Activated CD8-positive, alpha-beta memory T cell treated with anti-CD3 and anti-CD28 coated beads, Interleukin-2, amount 50 U/mL, for 1 hour (primary cell): ENCODE measurements around the gene GATB.
"Not testable (repeated sequence)": the region's sequence is repeated elsewhere in the genome, so short reads cannot be mapped to it uniquely, and the experiment has no call there.

Source experiments
- DNase-seq: peaks from one replicate; pipeline ENCODE4 v3.0.0-alpha.2; 2020; ENCODE audit errors: extremely low read depth

GATB gene

DNA sequence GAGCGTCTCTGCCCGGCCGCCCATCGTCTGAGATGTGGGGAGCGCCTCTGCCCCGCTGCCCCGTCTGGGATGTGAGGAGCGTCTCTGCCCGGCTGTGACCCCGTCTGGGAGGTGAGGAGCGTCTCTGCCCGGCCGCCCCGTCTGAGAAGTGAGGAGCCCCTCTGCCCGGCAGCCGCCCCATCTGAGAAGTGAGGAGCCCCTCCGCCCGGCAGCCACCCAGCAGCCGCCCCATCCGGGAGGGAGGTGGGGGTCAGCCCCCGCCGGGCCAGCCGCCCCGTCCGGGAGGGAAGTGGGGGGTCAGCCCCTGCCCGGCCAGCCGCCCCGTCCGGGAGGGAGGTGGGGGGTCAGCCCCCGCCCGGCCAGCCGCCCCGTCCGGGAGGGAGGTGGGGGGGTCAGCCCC is 29.1 kb downstream of the GATB start:
- DNase-seq: not testable (repeated sequence)

DNA sequence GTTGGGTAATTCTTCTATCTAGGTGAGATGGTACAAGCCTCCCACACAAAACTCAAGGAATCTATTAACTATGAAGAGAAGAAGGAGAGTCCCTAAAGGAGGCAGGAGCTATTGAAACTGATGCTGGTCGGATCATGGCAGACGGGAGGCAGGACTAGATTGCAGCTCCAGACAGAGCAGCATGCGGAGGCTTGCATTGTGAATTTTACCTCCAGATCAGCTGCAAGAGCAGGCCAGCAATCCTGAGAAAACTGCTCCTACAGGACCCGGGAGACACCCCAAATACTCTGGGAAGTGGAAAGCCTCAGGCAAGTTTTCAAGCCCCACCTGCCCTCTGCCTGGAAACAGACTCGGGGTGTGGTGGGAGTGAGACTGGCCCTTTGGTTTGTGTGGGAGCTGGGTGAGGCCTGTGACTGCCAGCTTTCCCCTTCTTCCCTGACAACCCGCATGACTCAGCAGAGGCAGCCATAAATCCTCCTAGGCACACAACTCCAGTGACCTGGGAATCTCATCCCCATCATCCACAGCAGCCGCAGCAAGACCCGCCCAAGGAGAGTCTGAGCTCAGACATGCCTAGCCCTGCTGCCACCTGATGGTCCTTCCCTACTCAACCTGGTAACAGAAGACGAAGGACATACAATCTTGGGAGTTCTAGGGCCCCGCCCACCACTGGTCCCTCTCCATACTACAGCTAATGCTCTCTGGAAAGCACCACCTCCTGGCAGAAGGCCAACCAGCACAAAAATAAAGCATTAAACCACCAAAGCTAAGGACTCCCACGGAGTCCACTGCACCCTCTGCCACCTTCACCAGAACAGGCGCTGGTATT is 30.9 kb downstream of the GATB start:
- no peak for DNase-seq

DNA sequence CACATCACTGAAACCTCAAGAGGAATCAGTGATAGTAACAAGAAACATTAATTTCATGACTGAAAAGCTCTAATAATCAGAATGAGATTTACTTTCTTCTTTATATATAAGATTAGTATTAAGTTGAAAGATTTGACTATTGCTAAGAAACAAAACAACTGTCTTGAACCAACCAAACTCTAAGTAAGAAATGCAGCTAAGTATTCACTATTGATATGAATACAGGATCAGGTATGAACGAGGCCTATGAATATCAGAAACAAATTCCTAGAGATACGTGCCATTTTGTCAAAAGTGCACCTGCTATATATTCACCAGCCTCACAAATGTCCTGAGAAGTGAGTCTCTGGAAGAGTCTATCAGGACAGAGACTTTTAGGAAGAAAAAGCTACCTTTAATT is 32.1 kb downstream of the GATB start:
- no peak for DNase-seq

DNA sequence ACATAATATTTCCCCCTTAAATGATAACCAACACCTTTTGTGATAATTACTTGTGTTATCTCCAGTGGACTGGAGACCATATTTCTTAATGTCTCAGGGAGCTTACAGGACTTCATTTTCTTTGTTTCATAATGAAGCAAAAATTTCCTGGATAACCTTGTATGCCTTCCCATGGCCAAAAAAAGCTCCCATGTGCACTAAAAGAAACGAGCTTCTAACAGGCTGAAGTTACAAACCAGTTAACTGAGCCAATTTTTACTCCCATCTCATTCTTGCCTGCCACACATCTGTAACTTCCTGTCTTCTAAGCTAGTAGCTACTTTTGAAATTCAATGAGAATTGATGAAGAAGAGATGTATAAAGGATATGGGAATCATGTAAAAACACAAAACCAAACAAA is 32.8 kb downstream of the GATB start:
- no peak for DNase-seq

DNA sequence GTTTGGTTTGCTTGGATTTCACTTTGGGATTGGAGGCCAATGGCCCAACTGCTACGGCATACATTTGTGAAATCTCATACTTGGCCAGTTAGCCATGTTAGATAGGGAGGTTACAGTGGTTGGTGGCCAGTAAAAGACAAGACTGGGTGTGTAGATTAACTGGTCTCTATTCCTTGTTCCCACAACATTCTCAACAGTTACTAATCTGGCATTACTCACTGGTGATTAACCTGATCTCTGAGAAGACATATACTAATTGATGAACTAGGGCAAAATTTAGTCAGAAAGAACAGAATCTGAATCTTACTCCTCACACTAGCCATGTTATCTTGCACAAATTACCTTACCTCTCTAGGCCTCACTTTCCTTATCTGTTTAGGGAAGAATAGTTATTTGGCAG is 33.4 kb downstream of the GATB start:
- no peak for DNase-seq

DNA sequence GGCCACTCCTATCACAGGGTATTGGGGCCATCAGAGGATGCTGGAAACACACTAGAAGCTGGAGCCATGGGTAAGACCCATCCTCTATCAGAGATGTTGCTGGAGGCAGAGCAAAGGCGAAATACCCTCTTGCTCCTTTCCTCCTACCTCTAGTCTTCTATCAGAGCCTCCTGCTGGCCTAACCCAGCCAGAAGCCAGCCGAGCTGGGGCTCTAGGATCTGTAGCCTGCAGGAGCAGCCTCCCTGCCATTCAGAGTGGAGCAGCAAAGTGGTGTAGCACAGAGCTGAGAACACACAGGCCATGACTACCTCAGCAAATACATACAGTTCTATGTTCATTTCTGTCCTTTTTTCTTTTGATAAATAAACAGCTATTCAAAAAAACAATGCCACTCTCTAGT is 35.7 kb downstream of the GATB start:
- no peak for DNase-seq

DNA sequence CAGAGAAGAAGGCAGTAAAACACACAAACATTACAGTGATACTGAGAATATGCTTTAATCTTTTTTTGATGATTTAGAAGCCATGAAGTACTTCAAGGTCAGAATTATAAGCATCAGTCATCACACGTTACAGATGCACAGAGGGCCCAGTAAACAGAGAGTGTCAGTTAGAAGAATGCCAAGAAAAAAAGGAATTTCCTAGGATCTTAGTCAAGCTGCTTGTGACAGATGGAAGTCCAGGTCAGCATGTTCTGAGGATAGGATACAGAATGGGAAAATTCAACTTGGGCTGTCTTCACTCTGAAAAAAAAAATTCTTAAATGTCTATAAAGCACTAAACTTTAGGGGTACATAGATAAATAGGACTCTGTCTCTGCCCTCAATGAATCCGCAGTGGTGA is 38.9 kb downstream of the GATB start:
- no peak for DNase-seq

DNA sequence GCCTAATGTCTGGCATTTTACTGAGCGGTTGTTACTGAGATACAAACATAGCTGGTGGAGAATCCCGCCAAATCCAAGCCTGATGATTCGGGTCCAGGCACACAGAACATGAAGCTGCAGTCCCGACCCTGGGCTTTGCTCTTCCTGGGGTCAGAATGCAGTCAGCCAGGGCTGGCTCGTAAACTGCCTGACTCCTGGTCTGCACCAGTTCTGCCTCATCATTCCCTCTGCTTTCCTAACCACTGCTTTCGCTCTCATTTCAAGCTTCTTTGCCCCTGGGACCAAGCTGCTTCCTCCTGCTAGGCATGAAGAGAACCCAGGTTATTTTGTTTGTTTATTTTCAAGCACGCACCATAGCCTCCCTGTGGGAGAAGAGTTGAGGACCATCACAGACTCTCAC is 39.3 kb downstream of the GATB start:
- no peak for DNase-seq

DNA sequence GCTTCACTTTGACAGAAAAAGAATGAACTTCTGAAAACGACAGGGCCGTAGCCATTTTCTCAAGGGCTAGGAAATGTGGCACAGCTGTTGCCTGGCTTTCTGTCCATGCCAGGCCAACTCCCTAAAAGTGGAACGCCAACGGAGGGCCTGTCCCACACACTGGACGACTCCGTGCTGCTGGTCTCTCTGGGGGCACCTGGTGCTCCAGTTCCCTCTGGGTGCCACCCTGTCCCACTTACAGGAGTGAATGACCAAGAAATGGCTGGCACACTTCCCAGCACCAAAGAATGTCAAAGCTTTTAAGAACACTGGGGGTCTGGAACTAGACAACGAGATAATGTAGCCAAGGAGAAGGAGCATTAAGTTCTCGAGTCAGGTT is 40.9 kb downstream of the GATB start:
- no peak for DNase-seq

DNA sequence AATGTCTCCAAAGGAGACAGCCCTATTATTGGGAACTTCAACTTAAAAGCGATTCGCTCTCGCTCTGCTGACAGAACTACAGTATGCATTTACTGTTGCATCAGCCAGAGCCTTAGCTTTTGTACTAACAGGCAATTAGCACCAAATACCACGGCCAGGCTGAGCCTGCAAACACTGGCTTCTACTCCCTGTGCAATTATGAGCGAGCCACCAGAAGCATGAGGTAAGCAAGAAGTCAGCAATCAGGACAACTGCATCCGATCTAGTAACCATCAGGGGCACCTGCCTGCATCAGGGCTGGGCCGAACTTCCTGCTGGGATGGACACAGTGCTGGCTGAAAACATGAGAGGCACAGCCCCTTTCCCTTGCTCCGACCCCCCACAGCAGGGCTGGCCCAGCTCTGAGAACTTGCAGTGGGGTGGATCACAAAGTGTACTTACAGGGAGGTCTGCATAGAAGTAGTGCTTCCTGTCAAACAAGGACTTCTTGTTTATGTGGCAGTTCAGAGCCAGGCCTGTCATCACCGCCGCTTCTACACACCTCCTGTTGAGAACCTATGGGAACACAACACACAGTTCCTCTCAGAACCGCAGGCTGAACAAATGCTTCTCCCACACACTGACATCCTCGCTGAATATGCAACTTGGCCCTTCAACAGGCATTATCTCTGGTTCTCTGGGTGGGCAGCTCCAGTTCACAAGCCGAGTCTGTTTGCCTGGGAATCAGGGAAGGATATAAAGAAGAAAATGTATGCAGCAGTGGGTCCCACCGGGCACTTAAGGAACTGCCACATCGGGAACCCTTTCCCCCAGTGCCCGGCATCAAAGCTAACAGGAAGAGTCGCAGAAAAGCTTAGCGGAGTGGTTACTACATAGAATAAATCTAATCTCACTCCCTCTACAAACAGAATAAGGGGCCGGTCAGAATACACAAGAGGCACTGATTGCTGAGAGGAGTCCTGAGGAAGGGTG is 41.5 kb downstream of the GATB start:
- DNase-seq: no peak

DNA sequence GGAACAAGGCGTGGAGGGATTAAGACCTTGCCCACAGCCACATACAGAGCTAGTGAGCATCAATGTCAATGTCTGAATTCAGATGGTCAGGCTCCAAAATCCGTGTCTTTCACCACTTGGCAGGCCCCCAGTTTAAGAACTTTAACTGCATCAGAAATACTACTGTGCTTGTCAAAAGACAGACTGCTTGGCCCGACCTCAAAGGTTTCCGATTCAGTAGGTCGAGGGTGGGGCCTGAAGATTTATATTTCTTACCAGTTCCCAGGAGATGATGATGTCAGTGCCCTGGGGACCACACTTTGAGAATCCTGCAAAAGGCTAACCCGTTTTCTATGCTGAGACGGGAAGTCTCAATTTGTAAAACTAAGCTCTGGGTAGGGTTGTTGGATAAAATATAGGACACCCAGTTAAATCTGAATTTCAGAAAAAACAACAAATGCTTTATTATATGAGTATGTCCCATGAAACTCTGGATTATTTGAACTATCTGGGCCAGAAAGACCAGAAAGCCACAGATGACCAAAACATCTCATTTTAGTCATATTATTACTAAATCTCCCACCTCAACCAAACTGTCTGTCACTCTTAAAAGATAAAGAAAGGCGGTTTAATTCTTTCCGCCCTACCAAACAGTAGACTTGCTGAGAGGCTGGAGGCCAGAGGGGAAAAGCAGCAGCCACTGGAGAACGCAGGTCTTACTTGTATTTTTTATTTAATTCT is 42.7 kb downstream of the GATB start:
- DNase-seq: no peak

DNA sequence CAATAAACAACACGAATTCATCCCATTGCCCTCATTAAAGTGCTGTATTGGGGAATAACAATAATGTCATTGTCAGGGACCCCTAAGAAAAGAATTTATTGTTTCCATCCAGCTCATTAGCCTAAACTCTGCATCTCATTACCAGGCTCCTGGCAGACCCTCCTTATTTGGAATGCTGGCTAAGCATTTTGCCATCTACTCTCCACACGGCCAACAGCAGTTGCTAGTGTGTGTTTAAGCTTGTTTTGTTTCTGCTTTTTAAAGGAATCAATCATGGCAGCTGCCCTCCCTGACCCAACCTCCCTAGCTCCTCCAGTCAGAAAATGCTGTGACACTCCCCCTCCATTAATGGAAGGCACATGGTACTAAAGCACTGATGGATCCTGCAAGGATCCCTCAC is 43.5 kb downstream of the GATB start:
- no peak for DNase-seq

DNA sequence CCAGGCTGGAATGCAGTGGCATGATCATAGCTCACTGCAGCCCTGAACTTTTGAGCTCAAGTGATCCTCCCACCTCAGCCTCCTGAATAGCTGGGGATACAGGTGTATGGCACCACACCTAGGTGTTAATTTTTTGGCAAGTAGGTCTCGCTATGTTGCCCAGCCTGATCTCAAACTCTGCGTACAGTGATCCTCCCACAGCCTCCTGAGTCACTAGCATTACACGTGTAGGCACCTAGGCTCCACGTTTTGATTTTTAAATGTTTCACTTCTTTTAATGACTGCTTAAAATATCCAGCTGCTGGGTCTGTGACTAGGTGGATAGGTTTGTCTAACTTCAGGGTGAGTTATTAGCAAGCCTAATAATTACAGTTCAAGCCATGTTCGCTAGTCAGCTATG is 44.5 kb downstream of the GATB start:
- DNase-seq: no peak

DNA sequence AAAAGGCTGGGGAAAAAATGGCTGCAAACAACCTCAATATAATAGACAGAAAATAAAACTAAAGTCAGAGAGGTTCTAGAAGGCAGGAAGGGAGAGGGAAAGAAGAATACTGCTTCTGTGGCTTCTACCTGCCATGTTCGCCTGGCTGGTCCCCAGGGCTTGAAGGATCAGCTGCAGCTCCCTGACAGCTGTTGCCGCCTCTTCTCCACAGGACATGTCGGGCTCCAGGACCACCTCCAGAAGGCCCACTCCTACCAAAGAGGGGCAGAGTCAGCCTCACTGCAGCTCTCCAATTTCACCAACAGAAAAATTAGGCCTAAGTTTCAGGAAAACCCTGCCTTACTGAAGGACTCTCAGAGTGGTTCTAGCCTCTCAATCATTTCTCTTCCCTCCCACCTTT is 44.9 kb downstream of the GATB start:
- DNase-seq: no peak

DNA sequence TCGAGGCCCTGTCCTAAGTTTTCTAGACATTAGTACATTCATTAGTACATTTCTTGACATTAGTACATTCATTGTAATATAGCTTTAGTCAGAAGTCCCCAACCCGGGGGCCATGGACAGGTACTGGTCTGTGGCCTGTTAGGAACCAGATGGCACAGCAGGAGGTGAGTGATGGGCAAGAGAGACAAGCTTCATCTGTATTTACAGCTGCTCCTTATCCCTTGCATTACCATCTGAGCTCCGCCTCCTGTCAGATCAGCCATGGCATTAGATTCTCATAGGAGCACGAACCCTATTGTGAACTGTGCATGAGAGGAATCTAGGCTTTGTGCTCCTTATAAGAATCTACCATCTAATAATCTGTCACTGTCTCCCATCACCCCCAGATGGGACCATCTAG is 48.0 kb downstream of the GATB start:
- no peak for DNase-seq

DNA sequence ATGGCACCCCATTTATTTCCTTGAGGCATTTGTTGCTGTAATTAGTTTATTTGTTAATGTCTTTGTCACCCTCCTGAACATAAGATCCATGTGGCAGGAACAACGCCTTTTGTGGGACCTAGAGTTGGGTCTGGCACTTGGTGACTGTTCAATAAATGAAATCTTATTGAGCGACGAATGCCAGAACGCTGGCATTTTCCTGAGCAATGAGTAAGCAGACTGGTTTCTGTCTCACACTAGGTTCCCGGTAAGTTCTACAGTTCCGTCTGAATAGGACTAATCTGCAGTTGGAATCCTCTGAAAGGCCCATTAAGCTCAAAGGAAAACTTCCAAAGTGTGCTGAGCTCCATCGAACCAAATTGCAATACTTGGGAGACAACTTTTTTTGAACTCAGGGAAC is 49.2 kb downstream of the GATB start:
- no peak for DNase-seq

DNA sequence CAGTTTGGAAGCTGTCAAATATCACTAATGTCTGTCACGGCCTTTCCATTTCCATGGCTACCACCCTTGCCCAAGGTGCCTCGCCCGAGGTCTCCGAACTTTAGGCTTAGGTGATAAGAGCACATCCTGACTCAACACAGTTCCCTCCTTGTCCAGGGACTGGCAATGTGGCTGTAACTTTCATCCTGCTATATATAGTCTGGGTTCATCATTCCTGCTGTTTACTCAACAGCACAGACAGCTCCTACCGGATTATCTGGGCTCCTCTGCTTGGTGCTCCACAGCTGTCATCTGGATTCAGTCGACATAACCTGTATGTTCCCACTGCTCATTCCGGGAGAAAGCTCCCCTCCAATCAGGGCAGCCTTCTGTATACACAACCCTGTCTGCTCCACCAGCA is 51.2 kb downstream of the GATB start:
- no peak for DNase-seq

DNA sequence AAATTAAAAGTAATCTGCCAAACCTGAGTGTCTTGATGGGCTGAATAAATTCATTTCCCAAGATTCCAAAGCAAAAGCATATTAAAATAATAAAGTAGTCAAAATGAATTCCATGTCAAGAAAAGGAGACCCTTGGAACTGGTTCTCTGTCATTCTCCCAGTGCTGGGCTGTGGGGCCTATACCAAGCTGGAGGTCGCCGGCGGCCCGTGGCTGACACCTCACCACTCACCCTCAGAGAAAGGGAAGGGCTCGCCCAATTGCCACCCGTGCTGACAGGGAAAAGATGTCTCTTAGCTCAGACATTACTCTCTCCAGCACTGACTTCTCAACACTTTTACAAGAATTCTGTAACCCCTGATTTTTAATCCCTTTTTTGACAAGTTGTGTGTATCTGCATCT is 51.7 kb downstream of the GATB start:
- DNase-seq: no peak

DNA sequence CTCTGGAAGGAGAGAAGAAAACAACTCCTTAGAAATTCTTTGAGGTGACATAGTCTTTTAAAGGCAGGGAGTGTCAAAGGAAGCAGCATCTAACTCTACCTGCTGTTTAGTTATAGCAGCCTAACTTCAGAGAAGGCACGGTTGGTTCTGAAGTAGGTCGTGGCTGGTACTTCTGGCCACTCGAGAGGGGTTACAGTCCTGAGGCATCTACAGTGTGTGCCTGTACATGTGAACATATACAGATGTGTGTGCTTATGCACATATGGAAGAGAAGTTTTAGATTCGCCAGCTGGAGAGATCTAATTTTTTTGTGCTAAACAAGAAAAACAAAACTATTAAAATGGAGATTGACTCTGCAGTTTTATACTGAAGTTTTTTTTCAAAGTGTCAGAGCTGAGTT is 52.7 kb downstream of the GATB start:
- no peak for DNase-seq

DNA sequence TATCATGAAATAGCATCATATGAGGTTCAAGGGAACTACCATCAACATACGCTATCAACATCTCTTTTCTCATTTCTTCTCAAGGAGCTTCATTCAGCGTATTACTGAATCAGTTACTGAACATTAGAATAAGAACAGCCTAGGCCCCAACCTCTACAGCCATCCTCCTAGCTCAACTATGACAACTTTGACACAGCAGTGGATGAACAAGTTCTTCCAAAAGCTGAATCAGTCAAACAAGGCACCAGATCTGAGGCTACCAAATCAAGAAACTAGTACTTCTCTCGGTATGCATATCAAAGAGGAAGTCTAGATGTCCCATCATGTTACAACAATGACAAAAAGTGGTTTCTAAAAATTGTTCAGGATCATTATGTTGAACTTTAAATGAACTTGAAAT is 57.4 kb downstream of the GATB start:
- no peak for DNase-seq

DNA sequence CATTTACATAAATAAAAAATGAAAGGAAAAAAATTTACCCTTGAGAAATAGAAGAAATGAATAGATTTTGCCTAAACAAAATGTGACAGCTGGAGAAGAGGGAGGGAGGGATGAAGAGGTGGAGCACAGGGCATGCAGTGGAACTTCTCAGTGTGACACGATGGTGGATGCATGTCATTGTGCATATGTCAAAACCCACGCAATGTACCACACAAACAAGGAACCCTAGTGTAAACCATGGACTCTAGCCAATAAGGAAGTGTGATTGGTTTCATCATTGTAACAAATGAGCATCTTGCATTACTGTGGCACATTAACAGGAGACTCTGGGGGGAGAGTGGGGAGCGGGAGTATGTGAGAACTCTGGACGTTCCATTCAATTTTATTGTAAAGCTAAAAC is 58.6 kb downstream of the GATB start:
- no peak for DNase-seq

DNA sequence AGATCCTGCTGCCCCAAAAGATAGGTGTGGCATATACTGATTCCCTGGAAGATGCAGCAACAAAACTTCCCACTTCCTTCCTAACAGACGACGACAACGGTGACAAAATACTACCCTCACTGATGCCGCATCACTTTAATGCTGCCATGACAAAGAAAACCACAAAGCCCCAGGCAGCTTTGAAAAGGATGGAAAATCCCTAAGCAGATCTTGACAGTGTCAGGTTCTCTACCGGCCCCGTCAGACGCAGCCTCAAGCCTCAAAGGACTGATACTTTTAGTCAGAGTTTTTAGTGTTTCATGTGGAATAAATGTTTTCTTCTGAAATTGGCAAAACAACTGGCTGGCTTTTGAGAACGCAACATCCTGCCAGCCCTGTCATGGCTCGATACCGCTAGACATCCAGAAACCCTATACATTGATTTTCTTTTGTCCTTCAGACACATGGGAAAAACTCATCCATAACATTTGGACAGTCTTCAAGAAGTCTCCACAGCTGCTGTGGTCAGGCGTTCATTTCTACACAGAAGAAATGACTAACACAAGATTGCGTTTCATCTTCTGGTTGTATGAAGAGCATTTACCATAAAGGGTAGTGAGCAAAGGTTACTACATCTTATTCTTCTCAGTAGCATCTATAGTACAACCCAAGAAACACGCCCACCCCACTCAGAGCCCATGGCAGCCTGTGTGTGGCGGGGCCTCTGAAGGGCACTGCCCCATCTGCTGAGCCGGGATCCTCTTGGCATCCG is 60.1 kb downstream of the GATB start:
- no peak for DNase-seq
